Measurements from ENCODE around the gene RALGAPB.

The RALGAPB gene

DNA sequence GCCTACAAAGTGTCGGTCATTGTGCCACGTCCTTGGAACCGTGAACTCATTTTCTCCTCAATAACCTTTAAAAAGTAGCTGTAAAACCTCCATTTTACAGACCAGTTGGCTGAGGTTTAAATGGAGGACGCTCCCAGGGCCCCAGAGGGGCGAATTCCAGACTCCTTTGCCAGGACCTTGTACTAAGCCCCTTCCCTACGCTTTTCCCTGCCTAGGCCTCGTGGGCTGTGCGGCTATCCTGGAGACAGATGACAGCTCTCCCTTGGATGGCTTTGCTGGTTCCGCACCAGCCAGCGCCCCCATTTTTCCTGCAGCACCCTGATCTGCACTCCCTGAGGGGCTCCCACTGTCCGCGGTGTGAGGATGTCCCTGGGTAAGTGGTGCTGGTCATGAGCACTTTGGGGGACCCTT is 25.4 kb upstream of the RALGAPB start:
- peak overlapping the region; percentile 95 for H3K4me3 ChIP-seq (ENCODE audit: low read depth, low read length)
- TF ChIP-seq, protein P1, sequence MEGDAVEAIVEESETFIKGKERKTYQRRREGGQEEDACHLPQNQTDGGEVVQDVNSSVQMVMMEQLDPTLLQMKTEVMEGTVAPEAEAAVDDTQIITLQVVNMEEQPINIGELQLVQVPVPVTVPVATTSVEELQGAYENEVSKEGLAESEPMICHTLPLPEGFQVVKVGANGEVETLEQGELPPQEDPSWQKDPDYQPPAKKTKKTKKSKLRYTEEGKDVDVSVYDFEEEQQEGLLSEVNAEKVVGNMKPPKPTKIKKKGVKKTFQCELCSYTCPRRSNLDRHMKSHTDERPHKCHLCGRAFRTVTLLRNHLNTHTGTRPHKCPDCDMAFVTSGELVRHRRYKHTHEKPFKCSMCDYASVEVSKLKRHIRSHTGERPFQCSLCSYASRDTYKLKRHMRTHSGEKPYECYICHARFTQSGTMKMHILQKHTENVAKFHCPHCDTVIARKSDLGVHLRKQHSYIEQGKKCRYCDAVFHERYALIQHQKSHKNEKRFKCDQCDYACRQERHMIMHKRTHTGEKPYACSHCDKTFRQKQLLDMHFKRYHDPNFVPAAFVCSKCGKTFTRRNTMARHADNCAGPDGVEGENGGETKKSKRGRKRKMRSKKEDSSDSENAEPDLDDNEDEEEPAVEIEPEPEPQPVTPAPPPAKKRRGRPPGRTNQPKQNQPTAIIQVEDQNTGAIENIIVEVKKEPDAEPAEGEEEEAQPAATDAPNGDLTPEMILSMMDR (conservative IDR thresholded peaks at IDR 0.05; ENCODE audit: low read depth, low read length): no peak

DNA sequence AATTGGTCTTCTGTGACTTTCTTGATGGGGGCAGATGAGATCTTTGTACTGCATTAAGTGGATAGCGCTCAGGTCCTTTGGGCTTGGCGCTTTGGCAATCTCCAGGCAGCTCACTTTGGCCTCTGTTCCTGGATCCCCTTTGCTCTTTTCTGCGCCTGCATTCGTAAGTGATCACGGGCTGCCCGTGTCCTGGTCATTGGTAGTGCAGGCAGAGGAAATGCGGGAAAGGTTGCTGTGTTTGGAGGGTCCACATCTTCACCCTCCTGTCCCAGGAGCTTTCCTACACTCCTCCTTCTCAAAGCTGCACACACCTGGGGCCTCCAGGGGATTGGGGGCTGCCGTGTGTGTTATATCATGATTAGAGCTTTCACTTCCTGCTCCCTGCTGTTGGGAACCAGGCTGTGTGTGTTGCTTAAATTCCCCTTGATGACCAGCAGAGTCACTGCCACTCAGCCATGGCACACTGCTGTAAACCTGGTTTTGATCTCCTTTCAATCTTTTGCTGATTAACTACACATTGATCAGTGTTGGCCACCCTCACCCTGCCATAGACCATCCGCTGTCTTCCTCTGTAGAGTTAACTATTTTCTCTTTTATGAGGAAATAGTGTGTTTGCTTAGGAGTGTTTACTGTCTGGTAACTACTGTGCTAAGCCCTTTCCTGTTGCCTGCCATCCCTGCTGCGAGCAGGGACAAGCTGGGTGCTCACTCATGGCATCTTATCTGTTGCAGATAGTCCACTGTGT is 24.5 kb upstream of the RALGAPB start:
- no peak for DNase-seq (ENCODE audit: low read depth)
- TF ChIP-seq, protein P1 (conservative IDR thresholded peaks at IDR 0.05; ENCODE audit: low read depth, low read length): no peak
- no peak overlapping the region for H3K4me3 ChIP-seq (ENCODE audit: low read depth, low read length)

More for the DNA sequence above, 25.4 kb upstream of the RALGAPB start:
- DNase-seq (ENCODE audit: low read depth): no peak

DNA sequence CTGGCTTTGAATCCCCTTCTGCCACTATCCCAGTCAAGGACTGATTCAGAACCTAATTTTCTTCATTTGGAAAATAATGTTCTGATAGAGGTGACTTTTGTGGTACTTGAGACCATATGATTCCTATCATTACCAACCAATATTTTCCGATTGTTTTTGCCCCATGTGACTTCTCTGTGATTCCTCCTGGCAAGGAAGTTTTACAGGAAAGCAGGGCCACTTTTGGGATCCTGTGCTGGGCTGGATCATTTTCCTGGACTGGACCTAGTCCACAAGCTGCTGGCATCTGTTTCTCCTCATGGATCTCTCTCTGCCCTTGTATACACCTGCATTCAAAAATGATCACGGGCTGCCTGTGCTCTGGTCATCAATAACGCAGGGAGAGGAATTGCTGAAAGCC is 23.6 kb upstream of the RALGAPB start:
- no peak for DNase-seq (ENCODE audit: low read depth)
- H3K4me3 ChIP-seq (ENCODE audit: low read depth, low read length): no peak overlapping the region
- TF ChIP-seq, protein P1 (conservative IDR thresholded peaks at IDR 0.05; ENCODE audit: low read depth, low read length): no peak

DNA sequence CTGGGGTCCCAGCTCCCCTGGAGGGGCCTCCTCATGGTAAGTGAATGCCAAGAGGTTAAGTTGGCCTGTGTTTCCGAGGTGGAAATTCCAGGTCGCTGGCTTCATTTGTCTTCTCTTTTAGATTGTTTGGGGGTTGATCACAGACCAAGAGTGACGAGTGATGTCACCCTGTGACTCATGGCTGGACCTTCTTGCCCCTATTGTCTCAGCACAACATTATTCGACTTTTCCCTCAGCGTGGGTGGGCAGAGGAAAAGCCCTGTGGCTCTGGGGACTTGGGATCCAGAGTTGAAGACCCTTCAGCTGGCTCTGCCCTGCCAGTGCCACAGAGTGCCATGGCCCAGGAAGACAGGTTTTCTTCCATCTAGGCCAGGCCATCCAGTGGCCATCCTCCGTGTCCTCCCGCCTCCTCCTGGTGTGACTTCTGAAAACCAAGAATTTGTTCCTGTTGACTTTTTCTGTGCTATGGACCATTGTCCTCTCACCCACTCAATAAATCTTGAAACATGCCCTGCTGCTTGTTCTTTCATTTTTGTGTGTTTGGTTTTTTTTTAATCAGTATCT is 22.1 kb upstream of the RALGAPB start:
- TF ChIP-seq, protein P1 (conservative IDR thresholded peaks at IDR 0.05; ENCODE audit: low read depth, low read length): no peak
- no peak for DNase-seq (ENCODE audit: low read depth)
- no peak overlapping the region for H3K4me3 ChIP-seq (ENCODE audit: low read depth, low read length)

DNA sequence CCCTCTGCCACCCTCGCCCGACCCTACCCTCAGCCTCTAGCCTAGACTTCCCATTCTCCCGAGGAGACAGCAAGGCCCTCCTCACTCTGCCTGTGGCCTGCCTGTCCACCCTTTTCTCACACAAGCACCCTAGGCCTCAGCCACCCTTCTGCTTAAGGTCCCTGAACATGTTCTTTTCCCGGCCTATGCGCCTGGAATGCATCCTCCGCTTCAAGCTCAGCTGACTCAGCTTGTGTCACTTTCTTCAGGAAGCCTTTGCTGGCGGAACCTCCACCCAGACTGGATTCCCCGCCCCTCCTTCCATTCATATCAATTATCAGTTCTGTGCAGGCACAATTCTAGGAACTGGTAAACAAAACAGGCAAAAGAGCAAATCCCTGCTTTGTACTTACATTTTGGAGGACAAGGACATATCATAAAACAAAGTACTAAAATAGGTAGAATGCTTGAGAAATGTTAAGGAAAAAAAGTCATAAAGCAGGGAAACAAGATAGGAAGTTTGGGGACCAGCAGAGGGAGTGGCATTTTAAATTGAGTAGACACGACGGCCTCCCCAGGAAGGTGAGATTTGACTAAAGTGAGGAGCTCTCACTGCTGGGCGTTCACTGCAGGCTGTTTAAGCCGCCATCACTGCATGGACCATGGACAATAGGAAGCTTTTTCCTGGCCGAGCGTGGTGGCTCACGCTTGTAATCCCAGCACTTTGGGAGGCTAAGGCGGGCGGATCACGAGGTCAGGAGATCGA is 19.6 kb upstream of the RALGAPB start:
- TF ChIP-seq, protein P1 (conservative IDR thresholded peaks at IDR 0.05; ENCODE audit: low read depth, low read length): no peak
- DNase-seq (ENCODE audit: low read depth): peak; percentile 75
- H3K4me3 ChIP-seq (ENCODE audit: low read depth, low read length): no peak overlapping the region

DNA sequence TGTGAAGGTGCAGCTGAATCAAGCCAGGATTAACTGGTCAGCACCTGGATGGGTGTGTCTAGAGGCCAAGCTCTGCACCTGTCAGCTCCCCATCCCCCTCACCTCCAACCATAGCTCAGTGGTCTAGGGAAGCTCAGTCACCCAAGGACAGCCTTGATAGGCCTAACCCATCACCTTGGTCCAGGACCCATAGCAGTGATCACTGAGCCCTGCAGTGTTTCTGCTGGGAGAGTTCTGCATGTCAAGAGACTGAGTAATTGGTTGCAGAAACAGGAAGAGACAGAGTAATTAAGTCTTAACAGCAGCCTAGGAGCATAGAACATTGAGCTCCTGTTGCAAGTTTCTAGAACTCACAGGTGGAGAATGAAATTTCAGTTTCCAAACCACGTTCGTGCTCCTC is 18.7 kb upstream of the RALGAPB start:
- no peak for DNase-seq (ENCODE audit: low read depth)
- H3K4me3 ChIP-seq (ENCODE audit: low read depth, low read length): no peak overlapping the region
- TF ChIP-seq, protein P1 (conservative IDR thresholded peaks at IDR 0.05; ENCODE audit: low read depth, low read length): no peak
